Activated naive CD8-positive, alpha-beta T cell treated with anti-CD3 and anti-CD28 coated beads for 36 hours (primary cell): ENCODE data around the gene PTPN7. TPM values are rescaled to one million over a fixed set of nuclear protein-coding genes. Genes with fewer than 3 reads are reported as not detected.

ENCODE experiments used
- DNase-seq: peaks from one replicate; pipeline ENCODE4 v3.0.0; 2021
- H3K27ac Mint-ChIP-seq: one replicate; pipeline ENCODE4 v1.8.0; 2022; ENCODE audit warnings: mild to moderate bottlenecking, moderate library complexity, mixed read lengths
- H3K27me3 Mint-ChIP-seq: one replicate; pipeline ENCODE4 v1.8.0; 2022; ENCODE audit warnings: mild to moderate bottlenecking, mixed read lengths
- H3K36me3 Mint-ChIP-seq: one replicate; pipeline ENCODE4 v1.8.0; 2021; ENCODE audit warnings: mild to moderate bottlenecking, mixed read lengths
- H3K4me1 Mint-ChIP-seq: one replicate; pipeline ENCODE4 v1.8.0; 2021; ENCODE audit warnings: mixed read lengths
- H3K4me3 Mint-ChIP-seq: one replicate; pipeline ENCODE4 v1.8.0; 2022; ENCODE audit warnings: mild to moderate bottlenecking, moderate library complexity, mixed read lengths
- H3K9me3 Mint-ChIP-seq: one replicate; pipeline ENCODE4 v1.8.0; 2022; ENCODE audit warnings: mixed read lengths
- total RNA-seq, 2 experiments: library from RNA; stranded (reverse); gene quantifications; one replicate each; pipeline ENCODE4 v1.2.3, GENCODE V29; 2021

Gene PTPN7
- total RNA-seq, 2 experiments from 2014 or later, result 317 to 329 TPM

GRCh38 chr1:202164271-202165037, 4.1 kb upstream of the PTPN7 start:
- Mint-ChIP-seq H3K4me1 (peaks cover 61% of the 10 kb centered on the region), H3K36me3 (peaks cover 10% of the 10 kb centered on the region), H3K4me3 (peak overlapping the region; percentile 79), H3K27me3 (no peaks in the 10 kb centered on the region), H3K9me3 (no peaks in the 10 kb centered on the region), H3K27ac (peak overlapping the region; percentile 99)
- DNase-seq, result peak; percentile 75

- peak overlapping the region; percentile 99 for H3K27ac Mint-ChIP-seq
- H3K4me3 Mint-ChIP-seq, result peak overlapping the region; percentile 98
- no peaks in the 10 kb centered on the region for H3K27me3 Mint-ChIP-seq
- peaks cover 67% of the 10 kb centered on the region for H3K4me1 Mint-ChIP-seq
- peaks cover 19% of the 10 kb centered on the region for H3K36me3 Mint-ChIP-seq
- H3K9me3 Mint-ChIP-seq, result no peaks in the 10 kb centered on the region
- no peak for DNase-seq
Observed at GRCh38 chr1:202163281-202164270, 3.2 kb upstream of the PTPN7 start.

GRCh38 chr1:202162418-202163280, 2.2 kb upstream of the PTPN7 start:
- Mint-ChIP-seq H3K4me3 (peak overlapping the region; percentile 98), H3K9me3 (no peaks in the 10 kb centered on the region), H3K36me3 (peaks cover 27% of the 10 kb centered on the region), H3K4me1 (peaks cover 72% of the 10 kb centered on the region), H3K27me3 (no peaks in the 10 kb centered on the region), H3K27ac (peak overlapping the region; percentile 99)
- DNase-seq, result peak; percentile 32

GRCh38 chr1:202162047-202162417, 1.6 kb upstream of the PTPN7 start:
- Mint-ChIP-seq H3K9me3 (no peaks in the 10 kb centered on the region), H3K36me3 (peaks cover 30% of the 10 kb centered on the region), H3K4me3 (peak overlapping the region; percentile 98), H3K4me1 (peaks cover 74% of the 10 kb centered on the region), H3K27me3 (no peaks in the 10 kb centered on the region), H3K27ac (peak overlapping the region; percentile 99)
- DNase-seq, result peak; percentile 80

GRCh38 chr1:202161151-202162046, 997 bp upstream of the PTPN7 start:
- H3K9me3 Mint-ChIP-seq, result no peaks in the 10 kb centered on the region
- peak overlapping the region; percentile 98 for H3K4me3 Mint-ChIP-seq
- peak; percentile 41 for DNase-seq
- peaks cover 31% of the 10 kb centered on the region for H3K36me3 Mint-ChIP-seq
- peaks cover 73% of the 10 kb centered on the region for H3K4me1 Mint-ChIP-seq
- no peaks in the 10 kb centered on the region for H3K27me3 Mint-ChIP-seq
- peak overlapping the region; percentile 99 for H3K27ac Mint-ChIP-seq

GRCh38 chr1:202159534-202160371, 649 bp downstream of the PTPN7 start:
- peak overlapping the region; percentile 99 for H3K27ac Mint-ChIP-seq
- H3K36me3 Mint-ChIP-seq, result peaks cover 36% of the 10 kb centered on the region
- no peaks in the 10 kb centered on the region for H3K27me3 Mint-ChIP-seq
- DNase-seq, result peak; percentile 77
- H3K4me1 Mint-ChIP-seq, result peaks cover 63% of the 10 kb centered on the region
- H3K9me3 Mint-ChIP-seq, result no peaks in the 10 kb centered on the region
- H3K4me3 Mint-ChIP-seq, result peak overlapping the region; percentile 98

GRCh38 chr1:202158810-202159533, 1.4 kb downstream of the PTPN7 start:
- Mint-ChIP-seq H3K4me3 (peak overlapping the region; percentile 98), H3K27ac (peak overlapping the region; percentile 99), H3K36me3 (peaks cover 39% of the 10 kb centered on the region), H3K27me3 (no peaks in the 10 kb centered on the region), H3K9me3 (no peaks in the 10 kb centered on the region), H3K4me1 (peaks cover 59% of the 10 kb centered on the region)
- DNase-seq, result peak; percentile 54

- DNase-seq, result no peak
- Mint-ChIP-seq H3K4me1 (peaks cover 57% of the 10 kb centered on the region), H3K36me3 (peaks cover 47% of the 10 kb centered on the region), H3K4me3 (peak overlapping the region; percentile 98), H3K27ac (peak overlapping the region; percentile 43), H3K9me3 (no peaks in the 10 kb centered on the region), H3K27me3 (no peaks in the 10 kb centered on the region)
Observed at GRCh38 chr1:202157945-202158344, 2.5 kb downstream of the PTPN7 start.

GRCh38 chr1:202156590-202156989, 3.8 kb downstream of the PTPN7 start:
- peak overlapping the region; percentile 62 for H3K27ac Mint-ChIP-seq
- H3K4me1 Mint-ChIP-seq, result peaks cover 47% of the 10 kb centered on the region
- no peaks in the 10 kb centered on the region for H3K9me3 Mint-ChIP-seq
- DNase-seq, result no peak
- peaks cover 47% of the 10 kb centered on the region for H3K36me3 Mint-ChIP-seq
- H3K27me3 Mint-ChIP-seq, result no peaks in the 10 kb centered on the region
- peak overlapping the region; percentile 29 for H3K4me3 Mint-ChIP-seq

GRCh38 chr1:202155478-202156021, 4.9 kb downstream of the PTPN7 start:
- Mint-ChIP-seq H3K27me3 (no peaks in the 10 kb centered on the region), H3K27ac (peak overlapping the region; percentile 23), H3K4me1 (peaks cover 36% of the 10 kb centered on the region), H3K4me3 (no peak overlapping the region), H3K36me3 (peaks cover 57% of the 10 kb centered on the region), H3K9me3 (no peaks in the 10 kb centered on the region)
- DNase-seq, result no peak

GRCh38 chr1:202154766-202155477, 5.5 kb downstream of the PTPN7 start:
- peak; percentile 28 for DNase-seq
- peaks cover 34% of the 10 kb centered on the region for H3K4me1 Mint-ChIP-seq
- H3K9me3 Mint-ChIP-seq, result no peaks in the 10 kb centered on the region
- H3K36me3 Mint-ChIP-seq, result peaks cover 56% of the 10 kb centered on the region
- H3K27me3 Mint-ChIP-seq, result no peaks in the 10 kb centered on the region
- H3K4me3 Mint-ChIP-seq, result no peak overlapping the region
- peak overlapping the region; percentile 65 for H3K27ac Mint-ChIP-seq
